Progenitor cell of endocrine pancreas (in vitro differentiated cells): ENCODE data around the gene PDSS2. TPM values are rescaled to one million over a fixed set of nuclear protein-coding genes. Genes with fewer than 3 reads are reported as not detected.

ENCODE experiments used
- DNase-seq: peaks from one replicate; pipeline ENCODE4 v3.0.0; 2021; ENCODE audit warnings: low spot score; ENCODE audit not compliant: unreplicated experiment
- H3K27ac Mint-ChIP-seq: 2 replicates; pipeline ENCODE4 v1.8.0; 2021; ENCODE audit warnings: mild to moderate bottlenecking, moderate library complexity, mixed read lengths
- H3K27me3 Mint-ChIP-seq: 2 replicates; pipeline ENCODE4 v1.8.0; 2021; ENCODE audit warnings: mixed read lengths
- H3K36me3 Mint-ChIP-seq: 2 replicates; pipeline ENCODE4 v1.8.0; 2022; ENCODE audit warnings: mixed read lengths; ENCODE audit not compliant: insufficient read depth
- H3K4me1 Mint-ChIP-seq: 2 replicates; pipeline ENCODE4 v1.8.0; 2021; ENCODE audit warnings: low read depth, mixed read lengths
- H3K4me3 Mint-ChIP-seq: 2 replicates; pipeline ENCODE4 v1.8.0; 2021; ENCODE audit warnings: low read depth, mild to moderate bottlenecking, moderate library complexity, mixed read lengths
- H3K9me3 Mint-ChIP-seq: 2 replicates; pipeline ENCODE4 v1.8.0; 2021; ENCODE audit warnings: low read depth, mixed read lengths
- CTCF ChIP-seq: fragments of 200-600 bp; sonication (generic); IDR thresholded peaks from one replicate; pipeline ENCODE4 v1.5.0; 2021; ENCODE audit warnings: antibody characterized with exemption, mild to moderate bottlenecking; ENCODE audit not compliant: unreplicated experiment
- total RNA-seq: library from RNA; stranded (reverse); gene quantifications from 2 replicates; pipeline ENCODE4 v1.2.1, GENCODE V29; 2021

Gene PDSS2
- total RNA-seq, 1 donor from 2014 or later: 12.8 TPM

GRCh38 chr6:107466062-107466461 is 6.7 kb upstream of the PDSS2 start:
- TF ChIP-seq CTCF: no peak
- no peaks in the 10 kb centered on the region for H3K36me3 Mint-ChIP-seq
- no peak overlapping the region for H3K4me3 Mint-ChIP-seq
- no peak overlapping the region for H3K27ac Mint-ChIP-seq
- no peak for DNase-seq
- peaks cover 3% of the 10 kb centered on the region for H3K27me3 Mint-ChIP-seq
- H3K4me1 Mint-ChIP-seq: no peaks in the 10 kb centered on the region
- H3K9me3 Mint-ChIP-seq: no peaks in the 10 kb centered on the region

- Mint-ChIP-seq H3K27me3 (no peaks in the 10 kb centered on the region), H3K27ac (peak overlapping the region; percentile 97), H3K36me3 (no peaks in the 10 kb centered on the region), H3K4me1 (peaks cover 8% of the 10 kb centered on the region), H3K9me3 (no peaks in the 10 kb centered on the region), H3K4me3 (peak overlapping the region; percentile 99)
- DNase-seq: no peak
- TF ChIP-seq CTCF: no peak
Measured at GRCh38 chr6:107460083-107460631, 793 bp upstream of the PDSS2 start.

- Mint-ChIP-seq H3K4me1 (peaks cover 8% of the 10 kb centered on the region), H3K27me3 (no peaks in the 10 kb centered on the region), H3K4me3 (peak overlapping the region; percentile 99), H3K36me3 (no peaks in the 10 kb centered on the region), H3K27ac (peak overlapping the region; percentile 97), H3K9me3 (no peaks in the 10 kb centered on the region)
- no peak for TF ChIP-seq CTCF
- peak; percentile 25 for DNase-seq
Measured at GRCh38 chr6:107458672-107459282, 587 bp downstream of the PDSS2 start.

GRCh38 chr6:107448776-107449175 is 10.6 kb downstream of the PDSS2 start:
- TF ChIP-seq CTCF: no peak
- Mint-ChIP-seq H3K36me3 (peaks cover 41% of the 10 kb centered on the region), H3K9me3 (peaks cover 43% of the 10 kb centered on the region), H3K4me1 (peaks cover 6% of the 10 kb centered on the region), H3K27me3 (no peaks in the 10 kb centered on the region), H3K27ac (no peak overlapping the region), H3K4me3 (no peak overlapping the region)
- DNase-seq: no peak

- DNase-seq: no peak
- Mint-ChIP-seq H3K4me3 (no peak overlapping the region), H3K9me3 (peaks cover 43% of the 10 kb centered on the region), H3K36me3 (peaks cover 39% of the 10 kb centered on the region), H3K27ac (no peak overlapping the region), H3K27me3 (no peaks in the 10 kb centered on the region), H3K4me1 (peaks cover 6% of the 10 kb centered on the region)
- TF ChIP-seq CTCF: no peak
Measured at GRCh38 chr6:107447663-107448216, 11.6 kb downstream of the PDSS2 start.
